Activated CD8-positive, alpha-beta memory T cell treated with anti-CD3 and anti-CD28 coated beads for 24 hours (primary cell): ENCODE measurements around the gene FPR1.
"Not testable (repeated sequence)": the region's sequence is repeated elsewhere in the genome, so short reads cannot be mapped to it uniquely, and the experiment has no call there.

Source experiments
- DNase-seq: peaks from one replicate; pipeline ENCODE4 v3.0.0-alpha.2; 2020

The FPR1 gene

DNA sequence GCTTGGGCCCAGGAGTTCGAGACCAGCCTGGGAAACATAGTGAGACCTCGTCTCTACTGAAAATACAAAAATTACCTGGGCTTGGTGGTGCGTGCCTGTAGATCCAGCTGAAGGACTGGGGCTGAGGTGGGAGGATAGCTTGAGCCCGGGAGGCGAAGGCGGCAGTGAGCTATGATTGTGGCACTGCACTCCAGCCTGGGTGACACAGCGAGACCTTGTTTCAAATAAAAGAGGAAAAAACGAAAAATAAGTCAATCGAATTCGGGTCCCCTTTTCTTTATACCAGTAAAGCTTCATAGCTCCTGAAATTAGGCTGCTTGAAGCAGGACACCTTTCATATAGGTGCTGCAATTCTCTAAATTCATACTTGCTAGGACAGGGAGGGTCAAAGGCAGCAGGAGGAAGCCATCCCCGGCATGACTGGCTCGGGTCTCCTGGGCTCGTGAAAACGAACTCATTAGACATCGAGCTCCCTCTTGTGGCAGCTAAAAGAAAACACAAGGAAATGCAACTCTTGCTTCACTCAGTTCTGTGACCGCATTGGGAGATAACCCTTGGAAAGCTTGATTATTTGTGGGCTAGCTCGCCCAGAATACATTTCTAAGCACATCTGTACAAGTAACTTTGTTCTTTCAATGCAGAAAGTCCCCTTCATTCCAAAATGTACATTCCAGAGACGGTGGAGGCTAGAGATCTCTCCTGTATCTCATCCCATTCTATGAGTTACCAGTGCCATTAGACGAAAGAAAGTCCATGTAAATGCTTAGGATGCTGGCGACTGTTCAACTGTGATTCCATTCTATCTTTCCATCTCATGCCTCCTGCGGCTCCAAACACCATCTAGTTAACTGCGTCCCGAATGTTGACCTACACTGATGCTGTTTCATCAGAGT lies 26.1 kb upstream of the FPR1 start:
- DNase-seq: peak; percentile 66

- DNase-seq: not testable (repeated sequence)
Observed at GRCh38 chr19:51776561-51776960, 24.9 kb upstream of the FPR1 start.

- no peak for DNase-seq
Observed at GRCh38 chr19:51772977-51773376, 21.3 kb upstream of the FPR1 start.

DNA sequence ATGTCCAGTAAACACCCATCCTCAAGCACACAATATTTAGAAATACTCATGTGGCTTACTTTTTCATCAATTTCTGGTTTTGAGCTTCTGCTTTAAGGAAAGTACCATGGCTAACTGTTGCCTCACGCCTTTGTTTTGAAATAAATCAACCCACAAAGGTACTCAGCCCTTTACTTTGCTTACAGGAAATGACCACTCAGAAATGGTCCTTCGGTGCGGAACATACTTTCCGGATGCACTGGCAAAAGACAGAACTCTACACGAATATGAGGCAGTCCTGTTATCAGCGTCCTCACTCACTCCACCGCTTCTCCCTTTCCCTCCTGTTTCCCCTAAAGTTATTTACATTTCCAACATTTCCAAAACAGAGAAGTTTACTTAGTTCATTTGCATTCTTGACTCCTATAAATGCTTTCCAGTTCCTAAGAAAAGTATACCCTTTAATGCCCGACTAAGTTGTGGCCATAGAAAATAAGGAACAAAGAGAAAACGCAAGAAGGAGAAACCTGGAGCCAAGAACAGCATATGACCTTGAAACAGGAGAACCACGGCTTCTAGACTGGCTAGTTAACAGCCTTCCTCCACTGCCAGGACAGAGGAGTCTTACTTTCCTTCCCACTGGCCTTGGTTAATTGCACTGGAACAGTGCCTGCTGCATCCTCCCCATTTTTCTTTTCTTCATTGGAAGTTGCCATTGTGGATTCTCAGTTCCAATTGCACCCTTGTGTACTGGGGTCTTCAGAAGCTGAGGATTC lies 19.9 kb upstream of the FPR1 start:
- no peak for DNase-seq

DNA sequence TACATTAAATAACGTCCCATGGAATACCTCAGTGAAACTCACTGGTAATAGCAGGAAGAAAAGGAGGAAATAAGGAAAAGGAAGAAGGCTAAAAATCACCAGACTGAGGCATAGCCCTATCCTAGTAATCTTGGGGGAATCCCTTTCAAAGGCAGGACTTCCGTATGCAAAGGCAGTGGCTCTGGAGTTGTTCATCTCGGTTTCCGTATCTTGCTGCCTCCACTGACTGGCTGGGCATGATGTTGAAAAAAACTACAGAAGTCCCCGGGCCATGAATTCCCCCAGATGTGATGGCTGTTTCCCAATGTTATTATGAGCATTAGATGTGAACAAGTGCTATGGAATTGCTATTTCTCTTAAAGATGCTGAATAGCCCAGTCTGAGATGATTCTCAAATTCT lies 14.8 kb upstream of the FPR1 start:
- DNase-seq: no peak

GRCh38 chr19:51765086-51765485 lies 13.4 kb upstream of the FPR1 start:
- no peak for DNase-seq

GRCh38 chr19:51761696-51762095 lies 10.0 kb upstream of the FPR1 start:
- DNase-seq: no peak

GRCh38 chr19:51760697-51761356 lies 9.1 kb upstream of the FPR1 start, which contains the start of gene FPR2:
Gene FPR2 (plus strand): TSS chr19:51761180. CDS start chr19:51768659, 7,479 bp downstream.
- no peak for DNase-seq

DNA sequence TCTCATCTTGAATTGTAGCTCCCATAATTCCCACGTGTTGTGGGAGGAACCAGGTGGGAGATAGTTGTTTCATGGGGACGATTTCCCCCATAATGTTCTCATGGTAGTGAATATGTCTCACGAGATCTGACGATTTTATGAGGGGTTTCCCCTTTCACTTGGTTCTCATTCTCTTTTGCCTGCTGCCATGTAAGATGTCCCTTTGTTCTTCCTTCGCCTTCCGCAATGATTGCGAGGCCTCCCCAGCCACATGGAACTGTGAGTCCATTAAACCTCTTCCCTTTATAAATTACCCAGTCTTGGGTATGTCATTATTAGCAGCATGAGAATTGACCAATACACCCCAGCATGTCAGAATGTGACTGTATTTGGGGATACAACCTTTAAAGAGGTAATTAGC lies 3.9 kb upstream of the FPR1 start:
- no peak for DNase-seq

- no peak for DNase-seq
Observed at GRCh38 chr19:51754770-51755169, 3.1 kb upstream of the FPR1 start.

DNA sequence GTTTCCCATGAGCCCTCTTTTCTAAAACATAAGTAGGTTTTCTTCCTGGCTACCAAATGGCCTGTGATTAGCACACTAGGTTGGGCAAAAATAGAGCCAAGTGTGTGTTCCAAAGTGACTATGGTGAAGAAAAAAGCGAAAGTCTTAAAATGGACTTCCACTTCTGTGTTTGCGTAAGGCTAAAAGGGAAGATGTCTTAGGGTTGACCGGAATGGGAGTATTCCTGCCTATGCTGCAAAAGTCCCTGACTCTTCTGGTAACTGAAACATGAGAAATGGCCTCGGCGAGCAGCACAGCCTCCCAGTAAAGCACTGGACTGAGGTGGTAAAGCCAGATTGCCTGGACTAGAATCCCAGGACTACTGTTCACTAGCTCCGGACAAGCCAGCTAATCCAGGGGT lies 2.4 kb upstream of the FPR1 start:
- no peak for DNase-seq

DNA sequence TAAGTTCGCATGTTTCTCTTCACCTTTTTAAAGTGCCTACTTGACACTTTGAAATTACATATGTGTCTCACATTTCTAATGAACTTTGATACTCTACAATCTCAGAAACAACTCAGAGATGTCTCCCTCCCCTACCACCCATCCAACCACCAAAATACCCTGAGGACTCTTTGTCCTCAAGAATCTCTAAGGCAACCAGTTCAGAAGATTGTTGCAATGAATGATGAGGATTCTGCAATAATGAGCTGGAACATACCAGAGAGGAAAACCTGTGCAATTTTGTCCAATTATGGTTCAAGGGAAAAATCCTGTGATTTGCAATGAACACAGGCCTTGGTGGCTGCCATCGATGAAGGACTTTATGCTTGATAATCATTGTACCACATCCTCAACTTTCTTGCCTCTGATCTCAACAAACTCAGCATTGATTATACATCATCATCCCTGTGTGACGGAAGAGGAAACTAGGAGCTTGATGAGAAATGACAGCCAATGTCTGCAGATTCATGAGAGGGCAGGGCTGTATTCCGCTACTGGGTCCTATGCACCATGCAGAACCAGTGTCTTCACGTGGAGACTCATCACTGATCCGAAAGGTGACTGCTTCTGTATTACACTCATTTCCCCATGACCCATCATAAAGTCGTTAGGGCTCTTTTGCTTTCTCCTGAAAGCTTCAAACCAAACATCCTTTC lies 1.1 kb downstream of the FPR1 start:
- no peak for DNase-seq

DNA sequence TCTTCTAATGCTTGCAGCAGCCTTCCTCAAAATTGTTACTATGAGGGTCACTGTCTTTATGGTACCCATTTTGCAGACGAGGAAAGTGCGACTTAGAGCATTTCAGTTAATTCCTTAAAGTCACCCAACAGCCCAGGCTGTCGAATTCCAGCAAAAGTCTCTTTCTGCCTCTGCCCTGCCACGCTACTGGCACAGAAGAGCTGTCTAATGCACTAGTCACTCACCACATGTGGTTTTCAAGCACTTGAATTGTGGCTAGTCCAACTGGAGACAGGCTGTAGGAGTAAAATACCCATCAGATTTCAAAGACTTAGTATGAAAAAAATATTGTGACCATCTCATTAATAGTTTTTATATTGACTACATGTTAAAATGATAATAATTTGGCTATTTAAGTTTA lies 1.7 kb downstream of the FPR1 start:
- no peak for DNase-seq

- no peak for DNase-seq
Observed at GRCh38 chr19:51746731-51747130, 4.9 kb downstream of the FPR1 start.

- DNase-seq: no peak
Observed at GRCh38 chr19:51743405-51743804, 8.3 kb downstream of the FPR1 start.

GRCh38 chr19:51742789-51743188 lies 8.9 kb downstream of the FPR1 start:
- DNase-seq: no peak

DNA sequence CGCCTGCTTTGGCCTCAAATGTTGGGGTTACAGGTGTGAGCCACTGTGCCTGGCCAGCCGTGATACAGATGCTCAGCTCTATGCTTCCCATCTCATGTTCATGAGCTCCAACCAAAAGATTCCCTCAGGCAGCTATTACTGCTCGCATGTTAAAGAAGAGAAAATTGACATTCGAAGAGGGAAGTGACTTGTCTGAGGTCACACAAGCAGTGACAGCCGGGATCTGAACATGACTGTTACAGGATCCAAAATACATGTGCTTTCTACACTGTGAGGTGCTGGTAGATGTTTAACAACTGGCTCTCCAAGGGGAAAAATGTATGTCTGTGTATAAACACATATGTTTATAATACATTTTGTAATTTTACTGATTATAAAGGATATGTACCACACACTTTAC lies 11.3 kb downstream of the FPR1 start:
- DNase-seq: no peak

DNA sequence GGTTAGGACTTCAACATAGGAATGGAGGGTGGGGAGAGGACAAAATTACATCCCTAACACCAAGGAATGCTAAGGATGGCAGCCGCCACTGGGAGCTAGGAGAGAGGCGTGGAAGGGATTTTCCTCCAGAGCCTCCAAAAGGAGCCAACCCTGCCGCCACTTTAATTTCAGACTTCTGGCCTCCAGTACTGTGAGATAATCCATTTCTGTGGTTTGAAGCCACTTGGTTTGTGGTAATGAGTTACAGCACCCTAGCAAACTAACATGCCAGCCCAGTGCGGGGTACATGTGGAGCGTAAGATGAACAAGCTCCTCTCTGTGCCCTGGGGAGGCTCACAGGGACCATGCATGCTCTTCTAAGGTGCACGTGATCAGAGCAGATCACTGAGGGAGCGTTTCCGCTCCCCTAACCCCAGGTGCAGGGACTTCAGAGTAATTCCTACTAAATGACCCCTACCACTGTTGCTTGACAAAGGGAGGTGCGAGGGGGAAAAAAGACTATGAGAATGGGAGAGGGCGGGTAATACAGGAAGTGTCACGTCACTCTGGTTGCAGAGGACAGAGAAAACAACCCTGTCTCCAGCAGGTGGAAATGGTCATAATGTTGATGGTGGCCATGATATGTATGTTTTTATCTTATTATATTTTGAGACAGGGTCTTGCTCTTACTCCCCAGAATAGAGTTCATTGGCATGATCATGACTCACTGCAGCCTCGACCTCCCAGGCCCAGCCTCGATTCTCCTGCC lies 12.0 kb downstream of the FPR1 start:
- no peak for DNase-seq

DNA sequence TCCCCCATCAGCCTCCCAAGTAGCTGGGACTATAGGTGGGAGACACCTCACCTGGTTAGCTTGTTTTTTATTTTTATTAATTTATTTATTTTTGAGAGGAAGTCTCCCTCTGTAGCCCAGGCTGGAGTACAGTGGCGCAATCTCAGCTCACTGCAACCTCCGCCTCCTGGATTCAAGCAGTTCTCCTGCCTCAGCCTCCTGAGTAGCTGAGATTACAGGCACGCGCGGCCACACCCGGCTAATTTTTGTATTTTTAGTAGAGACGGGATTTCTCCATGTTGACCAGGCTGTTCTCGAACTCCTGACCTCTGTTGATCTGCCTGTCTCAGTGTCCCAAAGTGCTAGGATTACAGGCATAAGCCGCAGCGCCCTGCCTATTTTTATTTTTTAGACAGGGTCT lies 13.2 kb downstream of the FPR1 start:
- DNase-seq: not testable (repeated sequence)

- no peak for DNase-seq
Observed at GRCh38 chr19:51737924-51738323, 13.8 kb downstream of the FPR1 start.

GRCh38 chr19:51737389-51737788 lies 14.3 kb downstream of the FPR1 start:
- DNase-seq: no peak

DNA sequence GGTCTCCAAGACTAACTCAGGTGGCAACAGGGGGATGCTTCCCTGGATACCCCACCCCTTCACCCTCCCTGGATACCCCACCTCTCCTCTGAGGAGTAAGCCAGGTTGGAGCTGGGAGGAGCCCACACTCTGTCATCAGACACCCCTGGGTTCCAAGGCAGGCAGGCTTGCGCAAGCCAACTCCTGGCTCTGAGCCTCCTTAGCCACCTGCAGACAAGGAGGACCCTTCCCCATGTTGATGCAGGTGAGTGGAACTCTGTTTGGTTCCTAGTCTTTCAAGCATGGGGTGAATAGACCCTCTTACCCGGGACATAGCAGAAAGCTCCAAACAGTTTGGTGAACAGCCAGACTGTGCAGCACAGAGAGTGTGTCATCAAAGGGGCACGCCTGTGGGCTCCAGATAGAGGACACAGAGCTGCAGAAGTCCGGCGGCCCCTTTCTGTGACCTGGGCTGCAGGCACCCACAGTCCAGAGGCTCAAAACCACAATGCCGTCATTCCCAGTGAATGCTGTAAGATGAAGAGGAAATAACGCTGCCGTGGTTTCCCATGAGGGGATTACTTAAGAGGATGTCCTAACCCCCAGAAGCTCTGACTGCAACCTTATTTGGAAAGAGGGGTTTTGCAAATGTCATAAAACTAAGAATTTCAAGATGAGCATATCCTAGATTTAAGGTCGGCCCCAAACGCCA lies 15.8 kb downstream of the FPR1 start:
- DNase-seq: no peak
